HepG2 (cell line): ENCODE results near the gene PSRC1.

ENCODE experiments used
- ELF4 ChIP-seq: sonication (generic); formaldehyde crosslinking; IDR thresholded peaks from 2 replicates; pipeline ENCODE4 v1.5.0; 2020; ENCODE audit warnings: missing genetic modification reagents, mild to moderate bottlenecking, moderate library complexity, borderline replicate concordance
- ETV5 ChIP-seq: IDR thresholded peaks from 2 replicates; pipeline ENCODE4 v1.6.1; 2018; ENCODE audit warnings: missing biosample characterization, missing genetic modification reagents, inconsistent platforms, borderline replicate concordance
- FOXA1 ChIP-seq, 2 experiments: fragments of 450-650 bp in 1 of 2; sonication (generic) in 1 of 2; formaldehyde crosslinking in 1 of 2; IDR thresholded peaks; 2 replicates each; pipeline versions ENCODE4 v1.4.0 to v1.6.1; 2016 to 2020; ENCODE audit warnings: missing genetic modification reagents in 1 of 2
- FOXC1 ChIP-seq: sonication (generic); formaldehyde crosslinking; IDR thresholded peaks from 2 replicates; pipeline ENCODE4 v1.8.0; 2022; ENCODE audit warnings: mild to moderate bottlenecking, missing genetic modification reagents, borderline replicate concordance
- GABPA ChIP-seq, 2 experiments: IDR thresholded peaks; 2 replicates each; pipeline ENCODE4 v1.6.1; 2011 to 2016; ENCODE audit warnings: low read depth in 2 of 2, low read length in 1 of 2, missing biosample characterization in 1 of 2, missing genetic modification characterization in 1 of 2
- HOXA9 ChIP-seq: sonication (generic); formaldehyde crosslinking; IDR thresholded peaks from 2 replicates; pipeline ENCODE4 v1.8.1; 2022; ENCODE audit warnings: missing genetic modification reagents, mild to moderate bottlenecking, moderate library complexity, borderline replicate concordance
- RAD21 ChIP-seq: fragments of 450-650 bp; formaldehyde crosslinking; IDR thresholded peaks from 2 replicates; pipeline ENCODE4 v1.5.0; 2020; ENCODE audit warnings: mild to moderate bottlenecking
- SAP130 ChIP-seq: IDR thresholded peaks from 2 replicates; pipeline ENCODE4 v1.6.1; 2016; ENCODE audit warnings: low read depth
- ZBTB1 ChIP-seq: sonication (generic); formaldehyde crosslinking; IDR thresholded peaks from 2 replicates; pipeline ENCODE4 v1.4.0; 2020; ENCODE audit warnings: missing genetic modification reagents, borderline replicate concordance
- ZNF432 ChIP-seq: sonication (generic); formaldehyde crosslinking; IDR thresholded peaks from 2 replicates; pipeline ENCODE4 v1.5.0; 2020; ENCODE audit warnings: missing genetic modification reagents, mild to moderate bottlenecking, borderline replicate concordance
- ZNF609 ChIP-seq: sonication (generic); formaldehyde crosslinking; IDR thresholded peaks from 2 replicates; pipeline ENCODE4 v1.4.0; 2020; ENCODE audit warnings: mild to moderate bottlenecking, missing genetic modification reagents, borderline replicate concordance

GRCh38 chr1:109283748-109284600 lies 1.0 kb upstream of the PSRC1 start:
- no peak for TF ChIP-seq ZNF609 (CRISPR knock-in tag)
- TF ChIP-seq ELF4 (CRISPR knock-in tag): no peak
- TF ChIP-seq SAP130 (CRISPR knock-in tag): no peak
- no peak for TF ChIP-seq RAD21 (CRISPR knock-in tag)
- TF ChIP-seq HOXA9 (CRISPR knock-in tag): no peak
- TF ChIP-seq ZBTB1 (CRISPR knock-in tag): no peak
- no peak for TF ChIP-seq ZNF432 (CRISPR knock-in tag)
- TF ChIP-seq ETV5 (CRISPR knock-in tag): no peak
- no peak for TF ChIP-seq GABPA (IDR thresholded peaks at IDR 0.05; ENCODE audit: low read depth, low read length)
- no peak for TF ChIP-seq GABPA (CRISPR knock-in tag; IDR thresholded peaks at IDR 0.05; ENCODE audit: low read depth)
- no peak for TF ChIP-seq FOXC1
- TF ChIP-seq FOXA1 (IDR thresholded peaks at IDR 0.05): no peak
- TF ChIP-seq FOXA1 (CRISPR knock-in tag; IDR thresholded peaks at IDR 0.05): no peak
